Parathyroid adenoma (tissue), 2 donors: ENCODE data around the gene DNASE1L3.

ENCODE experiments used
- H2AFZ ChIP-seq: fragments of 300-600 bp; sonication (generic); one replicate; pipeline ENCODE4 v1.7.0; 2017; ENCODE audit warnings: antibody characterized with exemption, mild to moderate bottlenecking
- H3K27ac ChIP-seq: fragments of 300-600 bp; sonication (generic); one replicate; pipeline ENCODE4 v1.7.0; 2017
- H3K27me3 ChIP-seq: fragments of 300-600 bp; sonication (generic); one replicate; pipeline ENCODE4 v1.7.0; 2017; ENCODE audit warnings: low read length; ENCODE audit not compliant: control insufficient read depth, insufficient read depth
- H3K36me3 ChIP-seq: fragments of 300-600 bp; sonication (generic); one replicate; pipeline ENCODE4 v1.7.0; 2017; ENCODE audit warnings: low read length; ENCODE audit not compliant: control insufficient read depth, insufficient read depth
- H3K4me1 ChIP-seq: fragments of 300-600 bp; sonication (generic); one replicate; pipeline ENCODE4 v1.7.0; 2017; ENCODE audit warnings: control low read depth
- H3K4me2 ChIP-seq: fragments of 300-600 bp; sonication (generic); one replicate; pipeline ENCODE4 v1.7.0; 2017; ENCODE audit warnings: low read length
- H3K4me3 ChIP-seq: fragments of 300-600 bp; sonication (generic); one replicate; pipeline ENCODE4 v1.7.0; 2017; ENCODE audit warnings: low read depth, low read length
- H3K79me2 ChIP-seq: fragments of 300-600 bp; sonication (generic); one replicate; pipeline ENCODE4 v1.7.0; 2017; ENCODE audit warnings: control low read depth
- H3K9ac ChIP-seq: fragments of 300-600 bp; sonication (generic); one replicate; pipeline ENCODE4 v1.7.0; 2017; ENCODE audit warnings: mild to moderate bottlenecking
- H3K9me3 ChIP-seq: fragments of 300-600 bp; sonication (generic); one replicate; pipeline ENCODE4 v1.7.0; 2017; ENCODE audit warnings: low read length; ENCODE audit not compliant: control insufficient read depth
- CTCF ChIP-seq: fragments of 300-600 bp; sonication (generic); IDR thresholded peaks from one replicate; pipeline ENCODE4 v1.7.0; 2017; ENCODE audit warnings: antibody characterized with exemption, mild to moderate bottlenecking
- donor health status: primary hyperparathyroidism.

DNASE1L3 gene

GRCh38 chr3:58207954-58208353, 2.8 kb downstream of the DNASE1L3 start:
- Histone ChIP-seq H3K79me2 (no peaks in the 10 kb centered on the region), H3K27me3 (no peaks in the 10 kb centered on the region)

DNA sequence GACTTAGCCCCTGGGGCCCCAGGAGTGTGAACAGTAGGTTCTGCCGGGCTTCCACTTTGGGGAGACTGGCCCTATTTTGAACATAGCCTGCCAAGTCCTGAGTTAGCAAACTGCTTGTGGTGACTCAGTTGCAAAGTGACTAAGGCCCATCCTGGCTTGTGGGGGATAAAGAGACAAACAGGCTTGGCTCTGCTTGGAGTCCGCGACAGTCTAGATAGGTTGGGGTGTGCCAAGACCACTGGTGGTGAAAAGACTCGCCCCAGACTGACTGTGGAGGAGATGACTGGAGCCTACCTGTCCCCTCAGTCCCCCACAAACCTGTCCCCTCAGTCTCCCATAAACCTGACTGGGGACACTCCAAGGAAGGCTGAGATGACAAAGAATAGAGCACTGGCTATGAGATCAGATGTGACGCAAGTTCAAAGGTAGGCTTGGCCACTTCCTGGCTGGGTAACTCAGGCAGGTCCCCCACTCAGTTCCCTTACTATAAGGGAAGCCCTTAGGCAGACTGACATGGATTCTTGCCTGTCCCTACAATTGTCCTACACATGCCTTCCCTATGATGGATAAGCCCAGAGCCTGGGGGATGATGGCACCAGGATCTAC, 4.3 kb downstream of the DNASE1L3 start:
- no peak overlapping the region for H3K27ac ChIP-seq
- no peak overlapping the region for H3K4me2 ChIP-seq
- no peak overlapping the region for H3K9ac ChIP-seq
- TF ChIP-seq CTCF: no peak
- no peaks in the 10 kb centered on the region for H3K36me3 ChIP-seq
- no peaks in the 10 kb centered on the region for H3K79me2 ChIP-seq
- H2AFZ ChIP-seq: no peak overlapping the region
- no peak overlapping the region for H3K4me3 ChIP-seq
- H3K9me3 ChIP-seq: no peaks in the 10 kb centered on the region
- H3K27me3 ChIP-seq: no peaks in the 10 kb centered on the region
- H3K4me1 ChIP-seq: no peaks in the 10 kb centered on the region

More at GRCh38 chr3:58207954-58208353, 2.8 kb downstream of the DNASE1L3 start:
- no peak overlapping the region for H2AFZ ChIP-seq
- H3K4me2 ChIP-seq: no peak overlapping the region
- no peak for TF ChIP-seq CTCF
- no peaks in the 10 kb centered on the region for H3K36me3 ChIP-seq
- H3K9ac ChIP-seq: no peak overlapping the region
- no peak overlapping the region for H3K27ac ChIP-seq
- H3K9me3 ChIP-seq: no peaks in the 10 kb centered on the region
- H3K4me1 ChIP-seq: no peaks in the 10 kb centered on the region
- no peak overlapping the region for H3K4me3 ChIP-seq

DNA sequence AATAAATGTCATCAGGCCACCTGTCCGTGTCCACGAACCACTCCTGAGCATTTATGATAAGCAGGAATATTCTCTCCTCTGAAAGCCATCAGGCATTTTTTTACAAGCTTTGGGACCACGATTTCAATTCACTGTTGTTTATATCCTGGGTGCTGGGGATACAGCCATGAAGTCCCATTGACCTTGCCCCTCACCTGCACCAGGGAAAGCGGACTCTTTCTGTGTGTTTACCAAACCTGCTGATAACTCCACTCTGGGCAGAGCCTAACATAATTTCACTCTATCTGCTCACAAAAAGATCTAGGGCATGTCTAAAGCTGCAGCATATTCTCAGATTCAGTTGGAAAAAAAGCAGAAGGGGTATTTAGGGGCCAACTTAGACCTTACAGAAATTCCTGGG, 4.8 kb downstream of the DNASE1L3 start:
- no peak overlapping the region for H3K4me3 ChIP-seq
- H3K27me3 ChIP-seq: no peaks in the 10 kb centered on the region
- TF ChIP-seq CTCF: no peak
- no peaks in the 10 kb centered on the region for H3K79me2 ChIP-seq
- H3K9ac ChIP-seq: no peak overlapping the region
- no peak overlapping the region for H2AFZ ChIP-seq
- H3K4me2 ChIP-seq: no peak overlapping the region
- no peak overlapping the region for H3K27ac ChIP-seq
- H3K9me3 ChIP-seq: no peaks in the 10 kb centered on the region
- H3K36me3 ChIP-seq: no peaks in the 10 kb centered on the region
- no peaks in the 10 kb centered on the region for H3K4me1 ChIP-seq

DNA sequence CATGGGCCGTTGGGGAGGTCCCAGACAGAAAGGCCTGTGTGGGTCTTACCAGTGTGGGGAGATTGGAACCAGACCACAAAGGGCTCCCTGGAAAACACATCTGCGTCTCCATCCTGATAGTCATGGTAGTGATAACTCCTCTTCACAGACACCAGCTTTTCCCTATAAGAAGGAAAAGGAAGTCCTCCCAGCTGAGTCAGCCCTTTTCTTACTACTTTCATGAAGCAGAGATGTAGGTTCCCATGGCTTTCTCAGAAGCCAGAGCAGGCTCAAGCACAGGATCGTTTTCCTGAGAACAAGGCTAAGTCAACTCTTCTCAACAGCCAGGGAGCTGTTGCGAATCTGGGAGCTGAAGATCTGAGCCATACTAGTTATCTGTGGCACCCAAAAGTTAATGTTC, 6.1 kb downstream of the DNASE1L3 start:
- H3K36me3 ChIP-seq: no peaks in the 10 kb centered on the region
- no peak overlapping the region for H3K9ac ChIP-seq
- no peak for TF ChIP-seq CTCF
- H3K27ac ChIP-seq: no peak overlapping the region
- H3K4me3 ChIP-seq: no peak overlapping the region
- no peaks in the 10 kb centered on the region for H3K9me3 ChIP-seq
- no peak overlapping the region for H3K4me2 ChIP-seq
- H3K79me2 ChIP-seq: no peaks in the 10 kb centered on the region
- no peaks in the 10 kb centered on the region for H3K27me3 ChIP-seq
- H3K4me1 ChIP-seq: no peaks in the 10 kb centered on the region
- H2AFZ ChIP-seq: no peak overlapping the region

DNA sequence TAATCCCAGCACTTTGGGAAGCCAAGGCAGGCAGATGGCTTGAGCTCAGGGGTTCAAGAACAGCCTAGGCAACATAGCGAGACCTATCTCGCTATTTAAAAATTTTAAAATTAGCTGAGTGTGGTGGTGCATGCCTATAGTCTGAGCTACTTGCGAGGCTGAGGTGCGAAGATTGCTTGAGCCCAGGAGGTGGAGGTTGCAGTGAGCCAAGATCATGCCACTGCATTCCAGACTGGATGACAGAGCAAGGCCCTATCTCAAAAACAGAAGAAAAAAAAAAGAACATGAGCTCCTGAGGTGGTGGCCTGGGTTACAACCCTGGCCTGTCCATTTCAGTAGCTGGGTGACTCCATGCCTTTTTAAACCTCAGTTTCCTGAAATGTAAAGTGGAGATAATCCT, 7.2 kb downstream of the DNASE1L3 start:
- Histone ChIP-seq H3K79me2 (no peaks in the 10 kb centered on the region), H3K4me3 (no peak overlapping the region), H3K4me2 (no peak overlapping the region), H3K27ac (no peak overlapping the region), H3K9ac (no peak overlapping the region), H3K36me3 (no peaks in the 10 kb centered on the region), H2AFZ (no peak overlapping the region), H3K9me3 (no peaks in the 10 kb centered on the region), H3K4me1 (no peaks in the 10 kb centered on the region), H3K27me3 (no peaks in the 10 kb centered on the region)
- TF ChIP-seq CTCF: no peak
